C4-2B (cell line): ENCODE results near the gene GPATCH1.

ENCODE experiments used
- H3K27ac ChIP-seq: fragments of 450-650 bp; 2 replicates; pipeline ENCODE4 v1.5.1; 2017
- CTCF ChIP-seq: fragments of 450-650 bp; conservative IDR thresholded peaks from 2 replicates; pipeline ENCODE4 v1.5.1; 2017; ENCODE audit warnings: mild to moderate bottlenecking
- ZFX ChIP-seq: fragments of 450-650 bp; IDR thresholded peaks from 2 replicates; pipeline ENCODE4 v1.6.1; 2017

Gene GPATCH1

GRCh38 chr19:33175886-33176669 lies 95.1 kb downstream of the GPATCH1 start:
- H3K27ac ChIP-seq = peak overlapping the region; percentile 91
- TF ChIP-seq CTCF = no peak
- no peak; the same call in 1 of the 2 replicates for TF ChIP-seq ZFX

DNA sequence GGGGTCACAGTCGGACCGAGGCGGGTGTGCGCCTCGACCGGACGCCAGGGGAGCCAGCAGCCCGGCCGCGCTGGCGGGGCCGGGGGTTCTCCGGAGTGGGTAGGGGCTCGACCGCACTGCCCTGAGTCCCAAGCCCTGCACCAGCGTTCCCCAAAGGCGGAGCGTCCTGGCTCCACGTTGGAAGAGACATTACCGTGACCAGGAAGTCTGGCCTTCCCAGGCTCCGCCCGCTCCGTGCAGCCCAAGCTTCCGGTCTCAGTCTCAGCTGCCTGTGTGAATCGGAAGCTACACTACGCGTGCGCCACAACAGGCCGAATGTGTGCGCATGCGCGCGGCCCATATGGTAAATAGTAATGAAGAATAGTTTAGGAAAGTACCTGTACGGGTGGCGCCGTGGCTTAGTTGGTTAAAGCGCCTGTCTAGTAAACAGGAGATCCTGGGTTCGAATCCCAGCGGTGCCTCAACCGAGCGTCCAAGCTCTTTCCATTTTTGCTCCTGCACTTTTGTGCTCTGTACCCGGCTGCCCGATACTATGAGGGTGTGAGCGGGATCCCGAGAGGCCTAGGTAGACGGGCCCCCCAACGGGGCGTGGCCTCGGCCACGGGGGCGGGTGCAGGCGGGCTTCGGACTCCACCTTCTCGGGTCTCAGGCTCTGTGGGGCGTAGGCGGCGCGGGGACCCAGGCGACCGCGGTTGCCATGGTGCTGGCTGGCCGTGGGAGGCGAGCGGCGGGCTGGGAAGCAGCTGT lies 95.9 kb downstream of the GPATCH1 start:
- H3K27ac ChIP-seq = peak overlapping the region; percentile 91
- TF ChIP-seq ZFX (peak; percentile 62; the same call in 1 of the 2 replicates), CTCF (no peak)

DNA sequence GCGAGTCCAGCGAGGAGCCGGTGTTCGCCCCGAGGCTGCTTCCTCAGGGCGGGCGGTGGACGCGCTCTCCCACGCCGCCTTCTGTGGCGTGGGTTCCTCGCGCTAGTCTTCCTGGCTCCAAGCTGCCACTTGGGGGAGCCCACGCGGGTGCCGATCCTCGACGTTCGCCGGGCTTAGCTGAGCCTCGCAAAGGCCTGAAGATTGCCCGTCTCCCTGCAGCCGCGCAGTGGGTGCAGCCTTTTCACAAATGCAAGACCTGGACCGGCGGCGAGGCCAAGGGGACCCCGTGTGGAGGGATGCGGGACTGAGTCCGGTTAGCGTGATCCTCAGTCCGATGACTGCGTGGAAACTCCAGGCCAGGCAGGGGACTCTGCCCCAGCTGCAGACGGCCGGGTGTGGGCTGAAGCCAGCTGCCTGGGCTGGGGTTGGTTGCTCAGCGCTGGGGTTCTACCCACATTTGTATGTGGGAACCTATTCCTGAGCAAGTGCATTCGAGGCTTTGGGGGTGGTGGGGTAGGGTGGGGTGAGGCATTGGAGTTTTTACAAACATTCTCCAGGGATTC lies 96.5 kb downstream of the GPATCH1 start:
- peak overlapping the region; percentile 91 for H3K27ac ChIP-seq
- no peak for TF ChIP-seq ZFX
- peak; percentile 61 for TF ChIP-seq CTCF
